Head of caudate nucleus (tissue), 42 donors: Measurements from ENCODE around the gene GART.
A peak's percentile ranks its signal among the peaks of the same experiment; 100 is the strongest.
"Not testable (repeated sequence)": the region's sequence is repeated elsewhere in the genome, so short reads cannot be mapped to it uniquely, and the experiment has no call there.

Experiments
- DNase-seq, 42 donors: peaks; one replicate each; pipeline versions ENCODE4 v3.0.0 to v3.0.0-alpha.2; 2020 to 2021; ENCODE audit warnings: mixed read lengths in 7 of 42
- intact Hi-C: fragments of 100-400 bp; cut with DNase I; formaldehyde crosslinking; loops from one replicate; pipeline ENCODE4 v1.15.0; 2022

Gene GART

GRCh38 chr21:33539616-33540015 lies 2.3 kb downstream of the GART start:
- DNase-seq, result no peak
- intact Hi-C loops, result loop anchor here (5.0 to 10.0 kb wide), 3 partner anchors 55 to 103 kb away; partner anchors contain the start of genes CRYZL1 and ITSN1

DNA sequence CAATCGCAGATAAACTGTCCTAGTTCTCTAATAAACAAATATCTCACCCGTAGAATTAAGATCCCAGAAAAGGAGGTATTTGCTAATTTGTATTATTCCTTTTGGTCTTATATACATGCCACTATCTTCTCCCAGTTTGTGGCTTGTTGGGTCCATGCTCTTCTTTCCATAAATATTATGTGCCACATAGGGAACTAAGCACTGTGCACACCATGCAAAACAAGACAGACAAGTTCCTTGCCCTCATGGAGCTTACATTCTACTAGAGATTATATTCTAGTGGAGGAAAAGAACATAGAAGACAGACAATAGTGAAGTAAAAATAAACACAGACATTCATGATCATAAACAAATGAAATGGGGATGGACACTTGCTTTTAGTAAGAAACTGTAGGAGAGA lies 4.7 kb downstream of the GART start:
- no peak for DNase-seq
- intact Hi-C loops, result loop anchor here (10.0 kb wide), 1 partner anchor 58 kb away; no protein-coding TSS in a partner anchor

DNA sequence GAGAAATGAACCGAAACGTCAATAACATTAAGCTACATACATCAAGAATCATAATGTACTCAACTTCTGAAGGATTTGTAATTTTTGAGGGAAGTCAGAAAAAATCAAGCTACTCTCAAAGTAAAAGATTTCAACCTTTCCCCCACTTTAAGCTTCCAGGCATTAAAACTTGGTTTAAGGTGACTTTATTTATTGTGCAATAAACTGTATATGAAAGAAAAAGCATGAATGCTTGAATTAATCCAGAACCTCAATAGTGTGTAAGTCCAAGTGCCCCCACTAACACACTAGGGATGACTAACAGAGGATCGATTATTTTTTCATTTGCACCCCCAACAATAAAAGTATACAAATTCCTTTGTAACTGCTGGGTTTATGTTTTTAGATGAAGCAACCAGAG lies 10.9 kb downstream of the GART start:
- DNase-seq, result no peak
- intact Hi-C loops, result loop anchor here (10.0 kb wide), 1 partner anchor 64 kb away; no protein-coding TSS in a partner anchor

GRCh38 chr21:33522953-33523349 lies 19.0 kb downstream of the GART start:
- DNase-seq, result no peak
- intact Hi-C loops, result no loop called here

DNA sequence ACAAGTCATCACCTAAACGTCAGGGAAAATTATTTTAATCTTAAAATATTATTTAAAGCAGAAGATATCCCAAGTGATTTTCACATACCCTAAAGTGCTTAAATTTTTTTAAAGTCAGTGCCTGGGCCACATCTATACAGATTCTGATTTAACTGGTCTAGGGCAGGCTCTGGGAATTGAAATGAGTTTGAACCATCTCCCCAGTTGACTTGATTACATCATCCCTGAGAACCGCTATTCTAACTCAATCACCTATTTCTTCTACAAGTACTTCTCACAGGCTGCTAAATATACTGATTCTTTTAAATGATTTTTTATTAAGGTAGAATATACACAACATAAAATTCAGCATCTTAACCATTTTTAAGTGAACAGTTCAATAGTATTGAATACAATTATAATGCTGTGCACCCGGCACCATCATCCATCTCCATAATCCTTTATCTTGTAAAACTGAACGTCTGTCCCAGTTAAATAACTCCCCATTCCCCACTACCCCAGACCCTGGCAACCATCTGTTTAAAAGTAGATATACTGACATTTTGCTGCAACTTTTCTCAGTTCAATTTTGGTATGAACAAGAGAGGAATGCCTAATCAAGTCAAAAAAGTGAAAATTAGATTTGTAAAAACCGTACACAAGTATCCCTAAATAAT lies 19.5 kb downstream of the GART start:
- intact Hi-C loops, result no loop called here
- no peak for DNase-seq

DNA sequence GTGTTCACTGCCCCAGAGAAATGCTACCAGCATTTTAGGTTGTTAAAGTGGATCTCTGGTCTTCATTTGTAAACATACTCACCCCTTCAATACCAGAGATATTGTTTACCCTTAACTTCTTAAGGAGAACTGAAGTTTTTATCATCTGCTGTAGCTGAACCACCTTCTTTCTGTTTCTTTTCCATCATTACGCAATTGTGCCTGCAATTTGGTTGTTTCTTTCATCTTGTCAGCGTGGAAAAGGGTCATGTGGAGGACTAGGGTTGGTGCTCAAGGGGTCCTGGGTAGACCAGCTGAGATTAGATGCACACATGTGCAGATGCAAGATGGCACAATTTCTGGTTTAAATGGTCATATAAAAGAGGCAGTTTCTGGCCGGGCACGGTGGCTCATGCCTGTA lies 23.0 kb downstream of the GART start:
- no peak for DNase-seq
- intact Hi-C loops, result no loop called here

DNA sequence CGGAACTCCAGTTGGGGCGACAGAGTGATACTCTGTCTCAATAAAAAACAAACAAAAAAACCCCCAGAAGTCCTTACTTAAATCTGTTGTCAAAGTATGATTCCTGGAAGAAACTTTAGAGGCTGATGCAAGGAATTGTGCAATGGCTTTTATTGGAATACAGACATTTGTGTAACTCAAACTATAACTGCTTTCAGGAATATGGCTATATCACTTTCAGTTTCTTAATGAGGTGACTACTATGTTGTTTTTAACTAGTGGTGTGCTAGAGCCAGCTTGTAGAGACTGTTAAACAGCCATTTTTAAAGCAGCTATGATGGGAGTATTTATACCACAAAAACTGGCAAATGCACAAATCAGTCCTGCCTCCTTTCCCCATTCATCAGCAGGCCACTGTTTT lies 27.7 kb downstream of the GART start:
- DNase-seq, result no peak
- intact Hi-C loops, result no loop called here

DNA sequence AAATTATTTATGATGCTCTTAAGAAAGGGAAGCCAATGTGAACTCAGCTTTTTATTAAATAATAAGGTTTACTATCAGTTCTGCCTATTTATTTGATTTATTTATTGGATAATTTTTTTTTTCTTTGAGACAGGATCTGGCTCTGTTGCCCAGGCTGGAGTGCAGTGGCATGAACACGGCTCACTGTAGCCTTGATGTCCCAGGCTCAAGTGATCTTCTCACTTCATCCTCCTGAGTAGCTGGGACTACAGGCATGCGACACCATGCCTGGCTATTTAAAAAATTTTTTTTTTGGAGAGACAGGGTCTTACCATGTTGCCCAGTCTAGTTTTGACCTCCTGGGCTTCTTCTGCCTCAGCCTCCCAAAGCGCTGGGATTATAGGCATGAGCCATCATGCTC lies 29.4 kb downstream of the GART start:
- no peak for DNase-seq
- intact Hi-C loops, result no loop called here

- intact Hi-C loops, result no loop called here
- DNase-seq, result no peak
Observed at GRCh38 chr21:33511639-33512038, 30.3 kb downstream of the GART start.

DNA sequence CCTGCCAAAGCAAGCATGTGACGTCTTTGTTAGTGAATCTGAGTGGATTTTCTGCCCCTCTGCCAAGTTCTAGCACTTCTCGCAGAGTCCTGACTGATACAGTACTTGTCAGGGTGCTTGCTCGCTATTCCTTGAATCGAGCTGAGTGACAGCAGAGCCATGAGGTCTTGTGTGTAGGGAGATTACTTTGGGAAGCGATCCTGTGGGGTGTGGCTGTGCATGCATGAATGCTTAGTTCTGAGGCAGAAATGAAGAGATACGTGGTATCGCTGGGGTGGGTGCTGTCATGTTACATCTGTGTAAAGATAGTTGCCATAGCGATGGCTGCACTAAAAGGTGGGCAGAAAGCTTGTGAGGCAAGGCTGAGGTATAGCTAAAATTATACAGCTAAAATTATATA lies 31.1 kb downstream of the GART start:
- intact Hi-C loops, result no loop called here
- DNase-seq, result peak; percentile 29 to 95 (median 68)

DNA sequence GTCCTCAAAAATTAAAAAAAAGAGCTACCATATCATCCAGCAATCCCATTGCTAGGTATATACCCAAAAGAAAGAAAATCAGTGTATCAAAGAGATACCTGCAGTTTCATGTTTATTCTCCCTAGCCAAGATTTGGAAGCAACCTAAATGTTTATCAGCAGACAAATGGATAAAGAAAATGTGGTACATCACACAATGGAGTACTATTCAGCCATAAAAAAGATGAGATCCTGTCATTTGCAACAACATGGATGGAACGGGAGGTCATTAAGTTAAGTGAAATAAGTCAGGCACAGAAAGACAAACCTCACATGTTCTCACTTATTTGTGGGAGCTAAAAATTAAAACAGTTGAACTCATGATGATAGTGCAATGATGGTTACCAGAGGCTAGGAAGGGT lies 34.9 kb downstream of the GART start:
- DNase-seq, intact Hi-C loops: not testable (repeated sequence)

GRCh38 chr21:33505833-33506232 lies 36.1 kb downstream of the GART start:
- no peak for DNase-seq
- intact Hi-C loops, result no loop called here

GRCh38 chr21:33496345-33496744 lies 45.6 kb downstream of the GART start:
- DNase-seq, result no peak
- intact Hi-C loops, result no loop called here

- no peak for DNase-seq
- intact Hi-C loops, result no loop called here
Observed at GRCh38 chr21:33495743-33496142, 46.2 kb downstream of the GART start.

DNA sequence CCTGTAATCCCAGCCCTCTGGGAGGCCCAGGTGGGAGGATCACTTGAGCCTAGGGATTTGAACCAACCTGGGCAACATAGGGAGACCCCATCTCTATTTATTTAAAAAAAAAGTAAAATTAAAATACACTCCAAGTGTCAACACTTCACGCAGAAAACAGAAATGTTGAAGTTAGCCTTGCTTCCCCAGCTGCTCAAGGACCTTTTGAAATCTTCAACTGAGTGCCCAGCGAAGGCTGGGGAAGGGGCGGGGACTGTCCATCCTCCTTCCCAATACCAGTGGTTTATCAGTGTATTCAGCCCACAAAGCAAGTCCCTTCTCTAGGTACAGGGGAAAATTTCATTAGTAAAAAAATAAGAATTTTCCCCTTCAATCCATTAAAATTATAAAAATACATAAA lies 48.2 kb downstream of the GART start:
- intact Hi-C loops, result no loop called here
- DNase-seq, result no peak

- intact Hi-C loops, result no loop called here
Observed at GRCh38 chr21:33492571-33492970, 49.3 kb downstream of the GART start.

GRCh38 chr21:33491373-33492102 lies 50.4 kb downstream of the GART start, which contains the start of gene DNAJC28:
Gene DNAJC28 (minus strand): TSS chr21:33491716. CDS start chr21:33489393, 2,323 bp downstream.
- intact Hi-C loops, result no loop called here
- peak; percentile 86 to 98 (median 94) for DNase-seq

More at GRCh38 chr21:33492571-33492970, 49.3 kb downstream of the GART start:
- no peak for DNase-seq

DNA sequence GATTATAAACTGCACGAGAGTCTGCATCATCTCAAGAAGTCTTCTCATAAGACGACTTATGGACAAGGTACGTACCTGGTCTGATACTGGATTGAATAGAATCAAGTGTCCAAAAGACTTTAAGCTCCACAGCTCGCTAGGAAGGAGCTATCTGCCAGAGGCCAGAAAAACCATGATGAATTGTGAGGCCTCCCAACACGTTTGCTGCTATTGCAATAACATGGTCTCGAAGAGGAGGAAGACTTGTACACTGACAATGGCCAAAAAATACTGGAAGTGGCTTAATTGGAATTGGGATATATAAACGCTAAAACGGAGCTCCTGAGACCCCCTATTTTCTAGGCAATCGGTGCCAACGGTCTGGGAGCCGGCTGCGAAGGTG lies 50.9 kb downstream of the GART start:
- DNase-seq, result peak in 2 of 42 donors; percentile 8 to 38
- intact Hi-C loops, result no loop called here

DNA sequence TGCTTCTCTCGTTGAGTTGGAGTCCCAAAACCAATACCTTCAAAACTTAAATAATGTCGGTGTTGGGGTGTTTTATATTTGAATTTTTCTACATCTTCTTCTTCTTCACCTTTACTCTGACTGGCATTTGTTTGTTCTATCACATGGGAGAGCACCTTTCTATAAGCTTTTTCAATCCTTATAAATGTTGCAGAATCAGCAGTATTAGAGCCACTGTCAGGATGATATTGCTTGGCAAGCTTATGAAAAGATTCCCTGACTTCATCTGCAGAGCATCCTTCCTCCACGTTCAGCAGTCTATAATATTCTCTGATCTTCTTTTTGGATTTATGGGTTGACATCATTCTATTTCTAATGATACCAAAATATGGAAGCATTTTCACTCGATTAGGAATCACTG lies 53.0 kb downstream of the GART start:
- intact Hi-C loops, result no loop called here
- no peak for DNase-seq

- intact Hi-C loops, result no loop called here
Observed at GRCh38 chr21:33487996-33488395, 53.9 kb downstream of the GART start.

More at GRCh38 chr21:33487996-33488395, 53.9 kb downstream of the GART start:
- no peak for DNase-seq
